HG03066 (cell line): ENCODE measurements around the gene GPR42.

Source experiments
- ATAC-seq: cut with Tn5 transposase; IDR thresholded peaks from one replicate; pipeline ENCODE4 v1.9.1; 2021; ENCODE audit warnings: low read depth; ENCODE audit not compliant: unreplicated experiment

GPR42 gene

DNA sequence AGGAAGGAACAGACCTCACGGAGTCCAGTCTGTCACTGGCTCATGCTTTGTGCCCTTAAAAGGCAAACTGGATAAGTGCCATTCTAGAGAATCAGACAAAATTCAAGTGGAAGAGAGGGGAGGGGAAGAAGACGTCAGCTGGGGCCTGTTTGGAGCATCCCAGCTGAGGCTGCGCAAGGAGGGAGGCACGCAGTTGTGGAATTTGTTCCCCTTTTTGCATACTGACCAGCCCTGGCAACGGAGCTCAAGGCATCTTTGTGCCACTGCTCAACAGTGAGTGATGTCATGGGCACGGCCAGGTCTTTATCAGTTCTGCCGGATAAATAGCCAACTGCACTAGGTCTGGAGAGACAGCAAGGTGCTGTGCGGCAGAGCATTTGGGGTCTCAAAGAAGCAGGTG lies at the start of gene GPR42:
TSS of gene GPR42 (plus strand) at position 347 of the 400 bp plus-strand sequence. CDS start 292 bp downstream, outside the sequence.
- no peak for ATAC-seq

DNA sequence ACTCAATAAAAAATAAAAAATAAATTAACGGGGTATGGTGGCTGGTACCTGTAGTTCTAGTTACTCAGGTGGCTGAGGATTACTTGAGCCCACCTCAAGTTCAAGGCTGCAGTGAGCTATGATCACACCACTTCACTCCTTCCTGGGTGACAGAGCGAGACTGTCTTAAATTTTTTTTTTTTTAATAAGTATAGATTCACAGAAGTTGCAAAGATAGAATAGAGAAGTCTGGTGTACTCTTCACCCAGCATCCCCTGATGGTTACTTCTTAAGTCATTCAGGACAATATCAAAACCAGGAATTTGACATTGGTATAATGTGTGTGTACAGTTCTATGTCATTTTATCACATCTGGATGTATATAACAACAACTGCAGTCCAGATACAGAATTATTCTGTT lies 49.6 kb upstream of the GPR42 start:
- no peak for ATAC-seq

DNA sequence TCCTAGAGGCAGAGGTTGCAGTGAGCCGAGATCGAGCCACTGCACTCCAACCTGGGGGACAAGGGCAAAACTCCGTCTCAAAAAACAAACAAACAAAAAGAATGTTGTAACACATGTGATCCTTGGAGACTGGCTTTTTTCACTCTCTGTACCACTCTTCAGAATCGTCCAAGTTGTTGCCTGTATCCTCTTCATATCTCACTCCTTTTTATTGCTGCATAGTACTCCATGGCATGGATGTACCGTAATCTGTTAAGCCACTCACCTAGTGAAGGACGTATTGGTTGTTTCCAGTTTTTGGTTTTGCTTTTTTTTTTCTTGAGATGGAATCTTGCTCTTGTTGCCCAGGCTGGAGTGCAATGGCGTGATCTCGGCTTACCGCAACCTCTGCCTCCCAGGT lies 48.9 kb upstream of the GPR42 start:
- no peak for ATAC-seq

GRCh38 chr19:35327642-35328041 lies 43.2 kb upstream of the GPR42 start:
- ATAC-seq, result no peak

- no peak for ATAC-seq
These were observed 42.0 kb upstream of the GPR42 start, which contains the start of gene CD22 for GRCh38 chr19:35328851-35329285. Gene CD22, plus strand, starts transcription at chr19:35329187. Its CDS starts 2,854 bp downstream, at chr19:35332041.

- ATAC-seq, result no peak
These were observed 41.5 kb upstream of the GPR42 start for GRCh38 chr19:35329323-35329722.

- peak; percentile 49 for ATAC-seq
These were observed 40.4 kb upstream of the GPR42 start for GRCh38 chr19:35330475-35330874.

DNA sequence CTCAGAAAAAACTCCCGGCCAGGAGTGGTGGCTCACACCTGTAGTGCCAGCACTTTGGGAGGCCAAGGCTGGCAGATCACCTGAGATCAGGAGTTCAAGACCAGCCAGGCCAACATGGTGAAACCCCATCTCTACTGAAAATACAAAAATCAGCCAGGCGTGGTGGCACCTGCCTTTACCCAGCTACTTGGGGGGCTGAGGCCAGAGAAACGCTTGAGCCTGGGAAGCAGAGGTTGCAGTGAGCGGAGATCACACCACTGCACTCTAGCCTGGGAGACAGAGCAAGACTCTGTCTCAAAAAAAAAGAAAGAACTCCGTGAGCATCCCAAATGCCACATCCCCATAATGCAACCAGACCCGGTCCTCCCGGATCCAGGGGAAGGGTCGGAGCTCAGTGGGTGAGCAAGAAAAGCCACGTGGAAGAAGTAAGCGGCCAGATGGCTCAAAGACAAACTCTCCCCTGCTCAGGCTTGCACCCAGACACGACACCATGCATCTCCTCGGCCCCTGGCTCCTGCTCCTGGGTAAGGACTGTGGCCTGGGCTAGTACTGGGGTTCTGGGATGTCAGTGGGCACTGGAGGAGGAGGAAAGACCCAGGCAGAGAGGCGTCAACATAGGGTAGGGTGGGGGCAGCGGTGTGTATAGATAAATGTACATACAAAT lies 39.2 kb upstream of the GPR42 start:
- ATAC-seq, result no peak

DNA sequence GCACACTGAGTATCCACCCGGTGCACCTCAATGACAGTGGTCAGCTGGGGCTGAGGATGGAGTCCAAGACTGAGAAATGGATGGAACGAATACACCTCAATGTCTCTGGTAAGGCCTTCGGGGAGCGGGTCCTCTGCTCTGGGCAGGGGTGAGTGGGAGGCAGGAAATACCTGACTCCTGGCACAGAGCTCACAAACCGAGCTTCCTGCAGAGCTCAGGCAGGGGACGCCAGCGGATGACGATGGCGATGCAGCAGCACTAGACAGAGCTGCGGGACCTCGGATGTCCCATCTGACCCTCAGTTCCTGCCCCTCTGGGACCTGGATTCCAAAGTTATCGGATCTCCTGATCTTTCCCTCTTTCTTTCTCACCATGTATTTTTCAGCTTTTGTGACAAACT lies 38.1 kb upstream of the GPR42 start:
- no peak for ATAC-seq

DNA sequence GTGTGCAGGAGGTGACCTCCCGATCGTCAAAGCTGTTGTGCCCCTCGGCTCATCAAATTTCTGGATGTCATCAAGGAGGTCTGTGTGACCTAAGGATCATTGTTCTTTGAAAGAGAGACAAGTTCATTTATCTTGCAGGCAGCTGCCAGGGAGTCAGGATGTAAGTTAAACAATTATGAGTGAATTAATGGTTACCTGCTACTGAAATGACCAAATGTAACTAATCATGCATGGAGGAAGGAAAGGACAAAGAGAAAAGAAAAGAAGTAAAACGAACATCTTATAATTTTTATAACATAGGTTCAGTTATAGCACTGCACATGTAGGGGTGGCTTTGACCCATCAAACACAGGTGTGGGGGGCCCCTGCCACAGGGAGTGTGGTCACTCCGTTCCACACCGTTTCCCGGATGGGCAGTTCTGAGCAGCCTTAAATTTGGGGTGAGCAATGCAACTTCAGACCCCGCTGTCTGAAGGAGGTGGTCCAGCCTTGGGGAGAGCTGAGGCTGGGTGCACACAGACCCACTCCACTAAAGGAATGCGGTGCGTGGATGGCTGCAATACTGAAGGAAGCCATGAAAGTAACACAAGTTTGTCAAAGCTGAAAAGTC lies 36.6 kb upstream of the GPR42 start:
- ATAC-seq, result no peak

GRCh38 chr19:35336166-35336955 lies 34.5 kb upstream of the GPR42 start:
- no peak for ATAC-seq

DNA sequence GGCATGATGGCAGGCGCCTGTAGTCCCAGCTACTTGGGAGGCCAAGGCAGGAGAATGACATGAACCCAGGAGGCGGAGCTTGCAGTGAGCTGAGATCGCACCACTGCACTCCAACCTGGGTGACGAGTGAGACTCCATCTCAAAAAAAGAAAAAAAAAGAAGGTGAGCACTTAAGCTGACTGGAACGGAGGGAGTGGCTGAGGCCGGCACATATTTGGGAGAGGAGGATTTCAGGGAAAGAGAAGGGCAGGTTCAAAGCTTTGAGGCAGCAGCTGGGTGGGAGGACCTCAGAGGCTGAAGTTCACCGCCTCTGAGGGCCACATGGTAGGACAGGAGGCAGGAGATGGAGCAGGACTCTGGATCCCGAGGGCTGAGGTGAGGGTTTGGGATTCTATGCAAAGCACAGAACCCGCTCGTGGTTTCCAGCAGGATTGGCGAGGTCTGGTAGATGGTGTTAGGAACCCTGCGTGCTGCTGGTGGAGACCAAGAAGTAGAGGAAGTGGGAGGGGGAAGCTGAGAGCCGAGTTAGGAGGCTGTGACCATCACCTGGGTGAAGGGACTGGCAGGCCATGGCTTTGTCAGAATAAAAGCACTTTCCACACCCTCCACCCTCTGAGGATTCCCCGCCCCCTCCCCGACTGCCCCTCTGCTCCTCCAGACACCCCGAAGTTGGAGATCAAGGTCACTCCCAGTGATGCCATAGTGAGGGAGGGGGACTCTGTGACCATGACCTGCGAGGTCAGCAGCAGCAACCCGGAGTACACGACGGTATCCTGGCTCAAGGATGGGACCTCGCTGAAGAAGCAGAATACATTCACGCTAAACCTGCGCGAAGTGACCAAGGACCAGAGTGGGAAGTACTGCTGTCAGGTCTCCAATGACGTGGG lies 33.5 kb upstream of the GPR42 start:
- no peak for ATAC-seq

- ATAC-seq, result no peak
These were observed 32.9 kb upstream of the GPR42 start for GRCh38 chr19:35337984-35338296.

DNA sequence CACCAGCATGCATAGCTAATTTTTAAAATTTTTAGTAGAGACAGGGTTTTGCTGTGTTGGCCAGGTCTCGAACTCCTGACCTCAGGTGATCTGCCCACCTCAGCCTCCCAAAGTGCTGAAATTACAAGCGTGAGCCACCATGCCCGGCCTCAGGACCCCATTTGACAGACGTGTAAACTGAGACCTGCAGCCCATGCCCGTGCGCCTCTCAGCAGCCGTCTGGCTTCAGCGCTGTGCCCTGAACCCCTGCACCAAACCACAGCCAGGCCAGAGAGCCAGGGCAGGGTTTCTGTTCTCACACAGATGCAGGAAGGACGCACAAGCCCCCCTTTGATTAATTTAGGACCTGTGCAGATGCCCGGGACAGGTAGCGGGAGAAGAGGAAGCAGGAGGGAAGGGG lies 30.4 kb upstream of the GPR42 start:
- no peak for ATAC-seq

GRCh38 chr19:35341006-35341405 lies 29.9 kb upstream of the GPR42 start:
- ATAC-seq, result no peak

DNA sequence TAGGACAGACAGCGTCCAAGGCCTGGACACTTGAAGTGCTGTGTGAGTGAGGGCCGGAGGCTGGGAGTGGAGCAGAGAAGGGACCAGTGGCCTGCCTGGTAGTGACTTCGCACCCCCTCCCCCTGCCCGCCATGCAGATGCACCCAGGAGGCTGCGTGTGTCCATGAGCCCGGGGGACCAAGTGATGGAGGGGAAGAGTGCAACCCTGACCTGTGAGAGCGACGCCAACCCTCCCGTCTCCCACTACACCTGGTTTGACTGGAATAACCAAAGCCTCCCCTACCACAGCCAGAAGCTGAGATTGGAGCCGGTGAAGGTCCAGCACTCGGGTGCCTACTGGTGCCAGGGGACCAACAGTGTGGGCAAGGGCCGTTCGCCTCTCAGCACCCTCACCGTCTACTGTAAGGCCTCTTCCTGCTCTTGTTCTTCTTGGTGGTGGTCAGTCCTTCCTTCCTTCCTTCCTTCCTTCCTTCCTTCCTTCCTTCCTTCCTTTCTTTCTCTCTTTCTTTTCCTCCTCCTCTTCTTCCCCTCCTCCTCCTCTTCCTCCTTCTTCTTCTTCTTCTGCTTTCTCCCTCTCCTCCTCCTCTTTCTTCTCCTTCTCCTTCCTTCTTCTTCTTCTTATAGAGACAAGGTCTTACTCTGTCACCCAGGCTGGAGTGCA lies 29.2 kb upstream of the GPR42 start:
- no peak for ATAC-seq

GRCh38 chr19:35342430-35342829 lies 28.4 kb upstream of the GPR42 start:
- no peak for ATAC-seq

- no peak for ATAC-seq
These were observed 26.3 kb upstream of the GPR42 start for GRCh38 chr19:35344511-35345031.

- ATAC-seq, result no peak
These were observed 25.2 kb upstream of the GPR42 start for GRCh38 chr19:35345671-35346111.
